ENCODE measurements around the gene KIF19. TPM values are rescaled to one million over a fixed set of nuclear protein-coding genes. Genes with fewer than 3 reads are reported as not detected.
A peak's percentile ranks its signal among the peaks of the same experiment; 100 is the strongest.

The KIF19 gene
- total RNA-seq, 1 donor = not detected

- Histone ChIP-seq H3K9me3 (ENCODE audit: low read depth, low read length) (no peaks in the 10 kb centered on the region), H3K36me3 (ENCODE audit: insufficient read depth, low read length) (no peaks in the 10 kb centered on the region), H3K4me2 (ENCODE audit: insufficient read depth, low read length) (no peak overlapping the region), H3K4me3 (ENCODE audit: insufficient read depth, low read length) (no peak overlapping the region), H3K27ac (ENCODE audit: low read depth, low read length) (no peak overlapping the region), H4K20me1 (ENCODE audit: insufficient read depth, low read length) (no peaks in the 10 kb centered on the region), H3K27me3 (ENCODE audit: insufficient read depth, low read length) (no peaks in the 10 kb centered on the region), H2AFZ (ENCODE audit: low read length) (no peak overlapping the region), H3K4me1 (ENCODE audit: insufficient read depth, low read length) (peaks cover 6% of the 10 kb centered on the region), H3K79me2 (ENCODE audit: insufficient read depth, low read length) (no peaks in the 10 kb centered on the region)
- peak; percentile 66 for DNase-seq (ENCODE audit: insufficient read length, low spot score, missing footprints)
- TF ChIP-seq CTCF (IDR thresholded peaks at IDR 0.05; ENCODE audit: extremely low read depth, low read depth, low read length) = no peak
Measured at GRCh38 chr17:74386386-74386785, 60.4 kb downstream of the KIF19 start.

DNA sequence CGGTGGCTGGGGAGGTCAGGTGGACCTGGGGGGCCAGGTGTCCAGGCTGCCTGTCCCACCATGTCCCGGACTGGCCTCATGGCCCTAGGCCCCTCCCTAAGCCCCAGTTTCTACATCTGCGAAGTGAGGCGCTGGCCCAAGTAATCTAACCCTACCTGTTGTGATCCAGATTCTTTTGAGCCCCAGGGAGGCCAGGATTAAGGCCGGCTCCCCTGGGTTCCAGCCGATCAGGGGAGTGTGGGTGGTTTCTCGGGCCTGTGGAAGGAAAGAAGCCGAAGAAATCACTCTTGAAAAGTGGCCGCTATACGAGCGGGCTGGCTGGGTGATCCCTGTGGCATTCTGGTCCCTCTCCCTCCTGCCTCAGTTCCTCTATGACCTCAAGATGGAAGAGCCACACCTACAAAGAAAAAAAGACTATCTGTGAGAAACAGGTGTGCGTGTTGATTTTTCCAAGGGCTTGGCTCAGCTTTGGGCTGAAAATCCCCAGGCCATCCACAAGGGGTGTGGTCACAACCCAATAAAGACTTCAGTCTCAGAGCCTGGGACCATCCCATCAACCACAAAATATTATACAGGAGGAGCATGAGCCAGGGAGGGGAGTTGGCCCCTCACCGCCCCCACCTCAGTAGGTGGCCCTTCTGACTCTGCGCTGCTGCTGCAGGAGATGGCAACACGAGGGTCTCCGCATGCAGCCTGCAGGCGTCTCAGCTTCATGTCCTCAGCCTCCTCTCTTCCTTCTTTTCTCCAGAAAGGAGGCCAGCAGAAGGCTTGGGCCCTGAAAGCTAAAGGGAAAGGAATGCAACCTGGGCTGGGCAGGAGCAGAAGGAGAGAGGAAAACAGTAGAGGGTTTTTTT is 61.6 kb downstream of the KIF19 start:
- DNase-seq (ENCODE audit: insufficient read length, low spot score, missing footprints) = no peak
- H3K9me3 ChIP-seq (ENCODE audit: low read depth, low read length) = no peaks in the 10 kb centered on the region
- no peak overlapping the region for H3K27ac ChIP-seq (ENCODE audit: low read depth, low read length)
- H3K4me1 ChIP-seq (ENCODE audit: insufficient read depth, low read length) = peaks cover 6% of the 10 kb centered on the region
- H3K27me3 ChIP-seq (ENCODE audit: insufficient read depth, low read length) = no peaks in the 10 kb centered on the region
- no peak overlapping the region for H2AFZ ChIP-seq (ENCODE audit: low read length)
- no peak for TF ChIP-seq CTCF (IDR thresholded peaks at IDR 0.05; ENCODE audit: extremely low read depth, low read depth, low read length)
- H3K4me2 ChIP-seq (ENCODE audit: insufficient read depth, low read length) = no peak overlapping the region
- no peaks in the 10 kb centered on the region for H3K79me2 ChIP-seq (ENCODE audit: insufficient read depth, low read length)
- H3K4me3 ChIP-seq (ENCODE audit: insufficient read depth, low read length) = no peak overlapping the region
- H3K36me3 ChIP-seq (ENCODE audit: insufficient read depth, low read length) = no peaks in the 10 kb centered on the region
- no peaks in the 10 kb centered on the region for H4K20me1 ChIP-seq (ENCODE audit: insufficient read depth, low read length)

GRCh38 chr17:74389084-74389753 is 63.2 kb downstream of the KIF19 start:
- H4K20me1 ChIP-seq (ENCODE audit: insufficient read depth, low read length) = no peaks in the 10 kb centered on the region

More at GRCh38 chr17:74389084-74389753, 63.2 kb downstream of the KIF19 start:
- Histone ChIP-seq H2AFZ (ENCODE audit: low read length) (no peak overlapping the region), H3K4me3 (ENCODE audit: insufficient read depth, low read length) (no peak overlapping the region), H3K9me3 (ENCODE audit: low read depth, low read length) (no peaks in the 10 kb centered on the region), H3K4me2 (ENCODE audit: insufficient read depth, low read length) (no peak overlapping the region), H3K27ac (ENCODE audit: low read depth, low read length) (no peak overlapping the region), H3K4me1 (ENCODE audit: insufficient read depth, low read length) (peaks cover 6% of the 10 kb centered on the region), H3K27me3 (ENCODE audit: insufficient read depth, low read length) (no peaks in the 10 kb centered on the region), H3K79me2 (ENCODE audit: insufficient read depth, low read length) (no peaks in the 10 kb centered on the region), H3K36me3 (ENCODE audit: insufficient read depth, low read length) (no peaks in the 10 kb centered on the region)
- peak; percentile 45 for DNase-seq (ENCODE audit: insufficient read length, low spot score, missing footprints)
- no peak for TF ChIP-seq CTCF (IDR thresholded peaks at IDR 0.05; ENCODE audit: extremely low read depth, low read depth, low read length)

All from osteoblast (primary cell).